T-helper 2 cell treated with Interferon-gamma antibody and Interleukin-4, amounts not matched to agents 100 ng/mL and 5 ng/mL, for 36 hours (primary cell): Measurements from ENCODE around the gene STX19. TPM values are rescaled to one million over a fixed set of nuclear protein-coding genes. Genes with fewer than 3 reads are reported as not detected.
"Not testable (repeated sequence)": the region's sequence is repeated elsewhere in the genome, so short reads cannot be mapped to it uniquely, and the experiment has no call there.

Source experiments
- intact Hi-C: fragments of 100-400 bp; cut with micrococcal nuclease; formaldehyde crosslinking; loops from one replicate; pipeline ENCODE4 v1.15.1; 2023
- total RNA-seq: library from RNA; stranded (reverse); gene quantifications from 2 replicates; pipeline ENCODE4 v1.2.3, GENCODE V29; 2022

The STX19 gene, protein sequence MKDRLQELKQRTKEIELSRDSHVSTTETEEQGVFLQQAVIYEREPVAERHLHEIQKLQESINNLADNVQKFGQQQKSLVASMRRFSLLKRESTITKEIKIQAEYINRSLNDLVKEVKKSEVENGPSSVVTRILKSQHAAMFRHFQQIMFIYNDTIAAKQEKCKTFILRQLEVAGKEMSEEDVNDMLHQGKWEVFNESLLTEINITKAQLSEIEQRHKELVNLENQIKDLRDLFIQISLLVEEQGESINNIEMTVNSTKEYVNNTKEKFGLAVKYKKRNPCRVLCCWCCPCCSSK
- total RNA-seq = not detected in 2 replicates

DNA sequence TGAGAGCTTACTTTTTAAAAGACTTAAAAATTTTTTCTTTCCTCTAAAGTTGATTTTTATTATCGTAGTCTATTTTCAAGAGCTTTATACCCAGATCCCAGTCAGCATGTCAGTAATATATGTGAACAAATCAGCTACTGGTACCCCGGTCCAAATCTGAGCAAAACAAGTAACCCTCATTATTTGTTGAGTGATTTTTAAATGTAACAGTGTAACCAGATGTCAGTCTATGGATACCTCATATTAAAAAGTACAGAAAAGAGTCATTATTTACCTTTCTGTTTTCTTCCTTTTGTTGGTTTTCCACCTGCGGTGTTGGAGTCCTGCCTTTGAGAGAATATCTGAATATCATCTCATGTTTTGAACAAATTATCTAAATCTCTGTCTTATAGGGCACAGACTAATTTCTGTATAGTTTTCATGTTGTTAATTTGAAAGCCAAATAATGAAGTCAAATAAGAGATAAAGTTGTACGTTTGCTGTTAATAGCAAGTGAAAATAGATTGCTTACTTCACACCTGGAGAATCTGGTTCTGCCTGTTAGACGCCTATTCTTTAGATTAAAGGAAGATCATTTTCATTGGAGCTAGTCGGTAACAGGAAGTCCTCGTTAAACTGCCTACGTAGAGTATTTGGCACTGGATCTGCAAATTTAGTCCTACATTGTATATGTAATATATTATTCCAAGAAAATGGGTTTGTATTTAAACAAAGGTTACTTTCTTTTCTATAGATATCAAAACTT, at the start of gene STX19:
Gene STX19, minus strand, starts transcription at position 505 of the 745 bp plus-strand sequence. CDS start 13,328 bp downstream, outside the sequence.
- intact Hi-C loops = no loop called here

DNA sequence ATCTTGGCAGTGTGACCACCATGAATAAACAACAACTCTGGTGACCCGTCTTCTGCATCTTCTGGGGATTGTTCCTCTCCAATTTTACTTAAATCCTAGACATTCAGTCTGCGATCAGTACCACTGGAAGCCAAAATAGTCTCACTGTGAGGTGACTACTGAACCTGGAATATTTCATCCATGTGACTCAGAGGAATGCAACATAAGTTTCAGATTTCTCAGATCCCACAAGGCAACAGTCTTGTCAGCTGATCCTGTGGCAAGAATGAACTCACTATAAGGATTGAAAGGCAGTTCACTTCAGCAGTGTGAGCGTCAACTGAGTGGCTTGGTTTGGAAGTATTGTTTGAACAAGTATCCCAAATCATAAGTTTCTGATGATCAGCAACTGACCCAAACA, 47.7 kb upstream of the STX19 start:
- intact Hi-C loops = no loop called here

DNA sequence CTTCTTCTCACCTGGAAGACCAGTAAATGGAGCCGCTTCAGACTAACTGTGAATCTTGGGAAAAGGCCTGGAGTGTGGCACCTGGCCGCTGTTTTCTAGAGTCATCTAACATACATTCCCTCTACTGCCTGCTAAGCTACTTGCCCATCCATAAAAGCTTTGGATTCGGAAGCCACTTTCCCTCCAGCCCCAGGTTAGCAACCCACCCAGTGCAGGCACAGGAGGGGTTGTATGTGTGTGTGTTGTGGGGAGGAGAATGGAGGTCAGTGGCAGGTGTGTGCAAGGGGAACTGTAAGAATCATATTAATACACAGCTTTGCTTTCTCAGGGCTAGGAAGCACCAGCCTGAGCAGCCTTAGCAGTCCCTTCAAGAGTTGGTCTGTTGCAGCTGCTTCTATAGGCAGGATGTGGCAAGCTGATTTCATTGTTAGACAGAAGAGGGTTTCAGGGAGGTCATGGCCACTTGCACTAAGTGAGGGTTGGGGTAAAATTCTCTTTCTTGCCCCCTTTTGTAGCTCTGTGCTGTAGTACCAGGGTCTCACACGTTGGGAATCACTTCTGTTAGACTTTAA, 43.4 kb upstream of the STX19 start:
- intact Hi-C loops = no loop called here

DNA sequence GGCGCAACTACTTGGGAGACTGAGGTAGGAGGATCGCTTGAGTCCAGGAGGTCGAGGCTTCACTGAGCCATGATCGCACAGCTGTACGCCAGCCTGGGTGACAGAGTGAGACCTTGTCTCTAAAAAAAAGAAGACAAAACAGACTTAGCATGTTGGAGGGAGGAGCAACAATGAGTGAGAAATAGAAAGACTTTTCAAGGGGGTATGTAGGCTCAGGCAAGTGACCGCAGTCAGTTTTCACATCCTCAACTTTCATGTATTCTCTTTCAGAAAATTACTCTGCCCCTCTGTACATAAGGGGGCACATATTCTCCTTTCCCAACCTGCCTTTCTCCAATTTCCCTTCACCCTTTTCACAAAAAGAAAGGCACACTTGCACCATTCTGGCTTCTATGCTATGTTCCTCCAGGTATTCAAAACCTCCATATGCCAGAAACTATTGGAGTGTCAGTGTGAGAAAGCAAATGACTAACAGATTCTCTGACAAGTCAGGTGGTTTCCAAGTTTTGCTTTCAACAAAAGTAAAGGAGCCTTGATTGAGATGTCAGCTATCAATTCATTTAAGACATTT, 42.0 kb upstream of the STX19 start:
- intact Hi-C loops = no loop called here

DNA sequence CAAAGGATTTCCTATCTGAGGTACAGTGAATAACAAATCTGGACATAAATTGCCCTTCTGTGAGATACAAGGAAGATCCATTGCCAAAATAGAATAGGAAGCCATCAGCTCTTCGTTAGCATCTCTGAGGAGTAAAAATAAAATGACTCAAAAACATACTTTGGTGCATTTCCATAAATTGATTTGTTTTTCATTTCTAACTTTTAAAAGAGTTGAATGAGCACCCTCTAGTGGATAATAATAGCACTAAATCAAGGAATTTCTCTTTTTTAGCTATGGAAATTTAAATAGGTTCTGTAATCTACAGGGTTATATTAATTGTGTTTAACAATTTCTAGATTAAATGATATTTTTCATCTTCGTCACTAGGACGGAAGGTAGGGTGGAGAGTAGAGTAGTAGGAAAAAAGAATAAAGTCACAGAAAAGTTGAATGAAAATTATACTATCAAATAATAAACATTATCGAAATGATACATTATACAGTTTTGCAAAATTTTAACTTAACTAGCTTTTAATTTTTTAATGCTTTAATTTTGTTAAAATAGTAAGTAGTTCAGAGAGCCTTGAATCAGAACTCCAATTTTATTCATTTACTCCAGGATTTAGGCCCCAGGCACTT, 40.9 kb upstream of the STX19 start:
- intact Hi-C loops = loop anchor here (1.0 kb wide), 1 partner anchor 65 kb away; no protein-coding TSS in a partner anchor

DNA sequence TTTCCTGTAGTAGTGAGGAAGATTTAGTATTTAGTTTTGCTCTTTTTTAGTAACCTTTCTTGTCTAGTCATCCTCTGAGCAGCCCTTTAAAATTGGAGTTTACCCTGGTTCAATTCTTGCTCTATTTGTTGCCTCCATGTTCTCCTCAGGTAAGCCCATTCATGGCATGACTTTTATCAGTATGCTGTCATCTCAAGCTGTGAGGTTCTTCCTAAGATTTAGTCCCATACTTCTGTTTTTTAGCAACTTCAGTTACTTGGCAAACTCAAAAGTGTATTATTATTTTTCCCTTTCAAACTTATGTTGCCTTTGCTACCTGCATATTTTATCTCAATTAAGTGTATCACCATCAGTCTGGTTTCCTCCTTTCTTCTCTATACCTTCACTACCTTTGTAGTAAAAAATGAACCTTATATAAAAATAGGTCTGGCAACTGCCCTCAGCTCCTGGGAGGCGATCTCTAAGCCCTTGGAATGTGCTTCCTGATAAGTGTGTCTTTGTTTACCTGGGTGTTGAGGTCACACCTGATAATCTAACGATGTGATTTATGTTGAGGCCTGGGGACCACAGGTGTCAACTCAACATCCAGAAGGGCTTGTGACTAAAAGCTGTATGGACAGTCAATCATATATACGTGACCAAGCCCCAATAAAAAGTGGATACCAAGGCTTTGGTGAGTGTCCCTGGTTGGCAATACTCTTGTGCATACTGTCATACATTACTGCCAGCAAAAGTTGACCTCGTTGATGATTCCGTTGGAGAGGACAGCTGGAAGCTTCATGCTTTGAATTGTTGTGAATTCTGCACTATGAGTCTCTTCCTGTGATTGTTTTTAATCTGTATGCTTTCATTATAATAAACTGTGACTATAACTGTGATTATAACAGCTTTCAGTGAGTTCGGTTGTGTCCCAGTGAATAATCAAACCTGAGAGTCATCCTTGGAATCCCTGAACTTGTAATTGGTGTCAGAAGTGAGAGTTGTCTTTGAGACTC, 38.4 kb upstream of the STX19 start:
- intact Hi-C loops = no loop called here

DNA sequence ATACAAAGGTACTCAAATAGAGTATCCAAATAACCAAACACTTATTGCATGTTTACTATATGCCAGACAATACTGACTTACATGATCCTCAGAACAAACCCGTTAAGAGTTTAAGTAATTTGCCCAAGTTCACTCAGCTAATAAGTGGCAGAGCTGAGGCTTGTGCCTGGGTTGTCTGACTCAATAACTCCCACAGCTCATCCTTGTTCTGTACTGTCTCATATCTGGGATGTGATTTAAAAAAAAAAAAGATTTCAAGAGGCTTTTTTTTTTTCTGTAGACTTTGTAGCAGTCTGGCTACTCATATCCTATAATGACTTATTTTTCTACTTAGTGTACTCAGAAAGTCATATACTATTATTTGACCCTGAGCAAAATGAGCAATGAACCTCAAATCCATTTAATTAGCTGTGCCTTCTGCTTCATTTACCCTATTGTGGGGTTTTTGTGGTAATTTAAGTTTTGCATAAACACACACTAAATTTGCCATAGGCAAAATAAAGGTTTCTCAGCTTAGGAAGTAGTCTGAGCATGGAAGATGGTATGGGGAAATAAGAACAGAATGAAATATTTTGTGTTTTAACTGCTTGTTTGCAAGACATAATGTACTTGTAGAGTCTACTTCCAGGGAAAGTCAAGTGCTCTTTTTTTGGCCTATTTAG, 37.6 kb upstream of the STX19 start:
- intact Hi-C loops = no loop called here

DNA sequence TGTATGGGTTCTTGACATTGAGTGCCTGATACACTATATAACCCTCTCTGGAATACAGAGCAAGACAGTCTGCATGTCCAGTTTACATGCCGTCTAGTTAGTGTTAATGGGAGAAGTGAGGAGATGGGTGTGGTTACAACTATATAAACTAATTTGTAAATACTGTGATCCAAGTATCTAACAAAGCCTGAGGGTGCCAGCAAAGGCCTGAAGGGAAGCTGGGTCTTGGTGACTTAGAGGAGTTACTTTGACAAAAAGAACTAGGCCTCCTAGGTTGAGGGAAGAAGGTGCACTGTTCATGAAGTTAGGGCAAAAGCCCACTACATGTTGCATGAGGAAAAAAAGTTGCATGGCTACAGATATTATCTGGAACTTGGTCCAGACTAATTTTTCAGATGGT, 36.7 kb upstream of the STX19 start:
- intact Hi-C loops = no loop called here

DNA sequence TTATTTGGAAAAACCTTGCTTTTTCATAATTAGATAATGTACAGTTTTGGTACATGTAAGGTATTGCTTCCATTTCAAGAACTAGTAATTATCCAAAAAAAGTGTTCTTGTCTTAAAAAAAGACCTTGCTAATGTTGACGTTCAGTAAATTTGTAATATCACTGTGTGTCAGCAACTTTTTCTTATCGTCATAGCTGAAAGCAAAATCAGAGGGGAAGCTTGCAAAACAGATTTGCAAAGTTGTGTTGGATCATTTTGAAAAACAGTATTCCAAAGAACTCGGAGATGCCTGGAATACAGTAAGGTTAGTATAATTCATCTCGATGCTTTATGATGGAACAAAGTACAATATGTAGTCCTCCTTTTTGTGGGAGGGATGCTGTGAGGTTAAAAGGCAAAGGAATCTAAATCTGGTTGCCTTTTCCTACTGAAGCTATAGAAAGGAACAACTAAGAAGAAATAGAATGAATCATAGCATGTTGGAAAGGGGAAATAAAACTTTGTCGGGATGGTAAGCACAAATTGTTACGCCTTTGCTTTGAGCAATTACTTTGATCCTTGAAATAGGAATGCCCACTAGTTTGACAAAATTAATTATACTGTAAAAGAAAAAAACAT, 36.0 kb upstream of the STX19 start:
- intact Hi-C loops = no loop called here

DNA sequence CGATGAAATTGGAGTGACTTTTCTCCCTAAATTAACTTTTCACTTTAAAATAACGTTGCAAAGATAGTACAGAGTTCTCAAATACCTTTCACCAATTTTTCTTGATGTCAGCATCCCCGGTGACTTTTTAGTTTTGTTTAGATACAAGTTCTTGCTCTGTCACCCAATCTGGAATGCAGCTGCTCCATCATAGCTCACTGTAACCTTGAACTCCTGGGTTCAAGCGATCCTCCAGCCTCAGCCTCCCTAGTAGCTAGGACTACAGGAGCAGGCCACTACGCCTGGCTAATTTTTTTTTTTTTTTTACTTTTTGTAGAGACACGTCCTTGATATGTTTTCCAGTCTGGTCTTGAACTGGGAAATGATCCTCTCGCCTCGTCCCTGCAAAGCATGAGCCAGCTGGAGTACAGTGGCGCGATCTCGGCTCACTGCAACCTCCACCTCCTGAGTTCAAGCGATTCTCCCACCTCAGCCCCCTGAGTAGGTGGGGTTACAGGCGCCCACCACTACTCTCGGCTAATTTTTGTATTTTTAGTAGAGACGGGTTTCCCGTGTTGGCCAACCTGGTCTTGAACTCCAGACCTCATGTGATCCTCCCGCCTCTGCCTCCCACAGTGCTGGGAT, 35.2 kb upstream of the STX19 start:
- intact Hi-C loops = loop anchor here (1.0 kb wide), 3 partner anchors 51 to 83 kb away; partner anchors contain the start of gene ARL13B

DNA sequence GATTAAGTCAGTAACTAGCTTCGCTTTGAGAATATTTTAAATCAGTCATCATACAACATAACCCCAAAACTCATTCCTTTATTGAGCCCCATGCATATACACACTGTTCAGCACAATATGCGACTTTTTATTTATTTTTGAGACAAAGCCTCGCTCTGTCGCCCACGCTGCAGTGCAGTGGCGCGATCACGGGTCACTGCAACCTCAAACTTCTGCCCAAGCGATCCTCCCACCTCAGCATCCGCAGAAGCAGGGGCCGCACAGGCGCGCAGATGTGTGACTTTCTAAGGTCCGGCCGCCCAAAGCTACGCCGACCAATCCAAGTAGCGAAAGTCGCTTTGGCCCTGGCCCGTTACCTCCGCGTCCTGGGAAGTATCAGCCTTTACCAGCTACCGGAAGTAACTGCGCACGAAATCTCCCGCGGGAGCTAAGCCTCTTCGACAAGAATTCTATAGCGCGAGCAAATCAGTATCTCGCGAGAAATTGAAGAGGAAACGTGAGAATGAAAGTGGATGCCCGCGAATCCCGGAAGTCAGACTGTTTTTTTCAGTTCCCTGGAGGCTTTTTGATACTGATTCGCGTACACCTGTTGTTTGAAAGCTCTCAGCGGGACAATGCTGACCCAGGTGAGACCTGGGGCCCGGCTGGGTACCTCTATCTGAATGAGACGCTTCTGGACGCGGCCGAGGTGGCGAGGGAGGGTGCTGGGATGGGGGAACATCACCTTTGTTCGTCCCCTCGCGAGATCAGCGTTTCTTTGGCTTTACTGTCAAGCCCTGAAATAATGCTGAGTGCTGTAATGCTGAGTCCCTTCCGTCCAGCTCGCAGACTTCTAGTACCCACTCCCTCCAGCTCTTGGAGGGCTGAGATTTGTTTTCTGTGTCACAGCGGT, 34.4 kb upstream of the STX19 start, which contains the start of the genes DHFR2 and NSUN3:
Gene DHFR2, minus strand, starts transcription at position 404 of the 892 bp plus-strand sequence. CDS start 1,405 bp downstream, outside the sequence.
Gene NSUN3, plus strand, starts transcription at position 549 of the 892 bp plus-strand sequence. Its CDS starts 66 bp downstream, at position 615.
- intact Hi-C loops = loop anchor here (1.0 kb wide), 3 partner anchors 50 to 82 kb away; partner anchors contain the start of gene ARL13B

DNA sequence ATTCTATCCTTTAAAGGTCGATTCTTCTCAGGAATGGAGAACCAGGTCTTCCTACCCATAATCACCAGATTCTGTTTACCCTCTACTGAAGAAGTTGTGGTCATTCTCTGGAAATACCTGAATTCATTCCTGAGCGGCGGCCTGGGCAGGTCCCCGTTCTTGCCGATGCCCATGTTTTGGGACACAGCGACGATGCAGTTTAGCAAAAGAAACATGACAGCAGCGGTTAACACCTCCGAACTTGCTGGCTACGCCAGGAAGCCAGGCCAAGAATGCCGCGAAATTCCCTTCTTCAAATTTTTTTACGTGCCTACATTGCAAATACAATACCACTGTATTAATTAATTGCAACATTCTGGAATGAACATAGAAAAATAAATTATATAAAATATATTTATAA, 32.9 kb upstream of the STX19 start:
- intact Hi-C loops = no loop called here

DNA sequence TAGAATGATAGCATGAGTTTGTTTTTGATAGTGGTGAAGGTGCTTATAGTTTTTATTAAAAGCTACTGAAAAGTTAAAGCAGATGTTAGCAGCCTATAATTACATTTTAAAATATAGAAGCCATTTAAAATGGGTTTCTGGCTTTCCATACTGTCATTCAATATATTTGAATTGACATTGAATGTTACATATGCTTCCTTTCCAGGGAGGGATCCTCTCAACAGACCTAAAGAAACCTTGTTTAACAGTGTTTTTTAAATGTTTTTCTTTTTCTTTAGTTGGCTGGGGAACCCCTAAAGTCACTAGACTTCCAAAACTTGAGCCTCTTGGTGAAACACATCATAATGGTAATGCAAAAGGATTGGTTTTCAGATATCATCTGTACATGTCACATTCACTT, 22.1 kb upstream of the STX19 start:
- intact Hi-C loops = no loop called here

DNA sequence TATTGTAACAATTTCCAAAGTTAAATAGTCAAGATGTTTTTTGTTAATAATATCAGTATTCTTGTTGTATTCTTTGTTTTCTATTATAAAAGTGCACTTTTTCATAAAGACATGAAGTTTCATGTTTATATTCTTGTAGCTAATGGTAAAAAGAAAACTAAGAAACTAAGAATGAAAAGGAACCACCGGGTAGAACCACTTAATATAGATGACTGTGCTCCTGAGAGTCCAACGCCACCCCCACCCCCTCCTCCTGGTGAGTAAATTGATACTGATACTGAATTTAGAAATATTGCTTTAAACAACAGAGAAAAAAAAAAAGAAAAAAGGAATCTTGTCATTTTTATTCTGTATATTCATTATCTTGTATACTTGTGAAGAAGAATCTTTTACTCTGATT, 20.9 kb upstream of the STX19 start:
- intact Hi-C loops = no loop called here

DNA sequence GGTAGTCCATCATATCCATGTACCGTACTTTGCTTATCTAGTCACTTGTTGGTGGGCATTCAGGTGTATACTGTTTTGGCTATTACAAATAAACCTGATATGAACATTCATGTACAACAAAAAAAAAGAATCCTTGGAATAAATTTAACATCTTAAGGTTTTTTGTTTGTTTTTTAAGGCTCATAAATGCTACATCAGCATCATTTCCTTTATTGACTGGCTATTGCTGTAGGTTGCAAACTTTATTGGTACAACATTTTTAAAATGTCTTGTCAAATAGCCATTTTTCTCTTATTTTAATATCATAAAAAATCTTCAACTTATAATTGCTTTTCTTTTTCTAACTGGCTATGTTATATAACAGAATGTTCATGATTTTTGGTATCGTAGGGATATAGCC, 18.1 kb upstream of the STX19 start:
- intact Hi-C loops = no loop called here

DNA sequence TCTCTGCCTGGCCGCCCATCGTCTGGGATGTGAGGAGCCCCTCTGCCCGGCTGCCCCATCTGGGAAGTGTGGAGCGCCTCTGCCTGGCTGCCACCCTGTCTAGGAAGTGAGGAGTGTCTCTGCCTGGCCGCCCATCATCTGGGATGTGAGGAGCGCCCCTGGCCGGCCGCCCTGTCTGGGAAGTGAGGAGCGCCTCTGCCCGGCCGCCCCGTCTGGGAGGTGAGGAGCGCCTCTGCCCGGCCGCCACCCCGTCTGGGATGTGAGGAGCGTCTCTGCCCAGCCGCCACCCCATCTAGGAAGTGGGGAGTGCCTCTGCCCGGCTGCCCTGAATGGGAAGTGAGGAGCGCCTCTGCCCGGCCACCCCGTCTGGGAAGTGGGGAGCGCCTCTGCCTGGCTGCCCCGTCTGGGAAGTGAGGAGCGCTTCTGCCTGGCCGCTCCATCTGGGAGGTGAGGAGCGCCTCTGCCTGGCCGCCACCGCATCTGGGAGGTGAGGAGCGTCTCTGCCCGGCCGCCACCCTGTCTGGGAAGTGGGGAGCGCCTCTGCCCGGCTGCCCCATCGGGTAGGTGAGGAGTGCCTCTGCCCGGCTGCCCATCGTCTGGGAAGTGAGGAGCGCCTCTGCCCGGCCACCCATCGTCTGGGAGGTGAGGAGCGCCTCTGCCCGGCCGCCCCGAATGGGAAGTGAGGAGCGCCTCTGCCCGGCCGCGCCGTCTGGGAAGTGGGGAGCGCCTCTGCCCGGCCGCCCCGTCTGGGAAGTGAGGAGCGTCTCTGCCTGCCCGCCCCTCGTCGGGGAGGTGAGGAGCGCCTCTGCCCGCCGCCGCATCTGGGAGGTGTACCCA, 15.9 kb upstream of the STX19 start:
- intact Hi-C loops = not testable (repeated sequence)

DNA sequence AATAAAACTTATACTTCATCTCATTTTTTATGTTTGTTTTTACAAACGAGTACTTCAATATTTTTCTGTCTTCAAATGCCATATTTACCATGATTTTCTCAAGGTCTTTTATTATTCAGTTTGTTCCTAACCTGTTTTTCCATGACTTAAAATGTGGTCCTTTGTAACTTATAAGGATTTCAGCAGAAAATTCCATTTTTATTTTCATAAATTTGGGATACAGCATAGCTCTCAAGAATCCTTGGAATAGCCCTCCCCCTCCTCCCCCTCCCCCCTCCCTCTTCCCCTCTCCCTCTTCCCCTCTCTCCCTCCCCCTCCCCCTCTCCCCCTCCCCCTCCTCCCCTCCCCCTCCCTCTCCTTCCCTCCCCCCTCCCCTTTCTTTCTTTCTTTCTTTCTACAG, 14.9 kb upstream of the STX19 start:
- intact Hi-C loops = no loop called here
